Fibroblast of gingiva (primary cell): Measurements from ENCODE around the gene ATP8A2.
A peak's percentile ranks its signal among the peaks of the same experiment; 100 is the strongest.
"Not testable (repeated sequence)": the region's sequence is repeated elsewhere in the genome, so short reads cannot be mapped to it uniquely, and the experiment has no call there.

Source experiments
- DNase-seq: peaks from one replicate; pipeline ENCODE4 v3.0.0-alpha.2; 2011; ENCODE audit warnings: low read depth

ATP8A2 gene

GRCh38 chr13:25548991-25549390 lies 177.2 kb downstream of the ATP8A2 start:
- not testable (repeated sequence) for DNase-seq

GRCh38 chr13:25561812-25562211 lies 190.0 kb downstream of the ATP8A2 start:
- DNase-seq = no peak

GRCh38 chr13:25570185-25570584 lies 198.4 kb downstream of the ATP8A2 start:
- no peak for DNase-seq

GRCh38 chr13:25571237-25571636 lies 199.5 kb downstream of the ATP8A2 start:
- no peak for DNase-seq

- not testable (repeated sequence) for DNase-seq
These were observed 200.4 kb downstream of the ATP8A2 start for GRCh38 chr13:25572171-25572570.

DNA sequence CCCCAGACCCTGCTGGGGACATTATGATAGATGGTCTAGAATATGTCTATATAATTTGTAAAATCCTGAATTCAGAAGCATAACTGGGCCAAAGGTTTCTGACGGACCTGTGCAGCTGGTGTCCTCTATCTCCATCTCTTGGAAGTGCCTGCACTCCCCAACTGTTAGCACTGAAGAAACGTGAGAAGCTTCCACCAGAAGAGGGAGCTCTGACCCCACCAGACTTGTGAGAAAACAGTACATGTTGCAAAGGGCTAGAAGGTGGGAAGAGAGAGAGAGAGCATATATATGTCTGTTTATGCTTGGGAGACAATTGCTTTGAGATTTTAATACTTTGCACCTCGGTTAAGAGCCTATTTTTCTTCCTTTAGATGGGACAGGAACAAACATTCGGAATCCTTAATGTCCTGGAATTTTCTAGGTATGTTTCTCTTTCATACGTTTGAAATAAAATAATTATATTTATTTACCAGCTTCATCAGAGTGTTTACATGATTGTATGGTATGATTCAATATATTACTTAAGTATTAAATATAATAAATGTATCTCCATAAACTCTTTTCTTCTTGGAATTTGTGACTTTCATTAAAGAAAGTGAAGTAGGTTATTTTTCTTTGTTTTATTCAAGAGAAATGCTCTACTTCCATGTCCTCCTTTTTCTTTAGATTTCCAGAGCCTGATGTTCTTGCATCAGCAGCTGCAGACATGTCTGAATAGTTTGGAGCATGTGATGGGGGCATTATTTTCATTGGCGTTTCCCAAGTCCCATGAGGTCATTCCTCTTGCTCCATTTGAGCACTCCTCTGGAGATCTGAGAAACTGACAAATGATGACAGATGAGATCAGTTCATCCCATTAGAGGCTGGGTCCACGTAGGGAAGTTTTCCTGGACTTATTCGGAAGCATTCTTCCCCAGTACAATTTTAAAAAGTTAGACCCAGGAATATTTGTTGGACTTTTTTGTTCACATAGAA lies 202.9 kb downstream of the ATP8A2 start:
- peak; percentile 72 for DNase-seq

DNA sequence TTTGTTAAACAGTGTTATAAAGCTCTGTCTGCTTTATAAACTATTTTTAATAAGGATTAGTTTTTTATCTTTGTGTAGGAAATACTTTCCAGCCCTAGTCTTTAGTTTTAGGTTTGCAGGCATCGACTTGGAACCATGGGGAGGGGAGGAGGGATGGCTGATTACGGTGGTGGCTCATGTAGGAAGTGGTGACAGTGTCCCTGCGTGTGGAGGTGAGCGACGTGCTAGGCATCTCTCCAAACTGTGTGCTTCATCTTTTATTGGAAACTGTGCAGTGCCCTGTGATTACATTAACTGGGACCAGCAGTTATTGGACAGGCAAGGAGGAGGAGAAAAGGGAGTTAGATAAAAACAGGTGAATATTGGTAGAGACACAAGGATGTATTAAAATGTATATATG lies 203.8 kb downstream of the ATP8A2 start:
- DNase-seq = no peak

GRCh38 chr13:25578526-25578925 lies 206.8 kb downstream of the ATP8A2 start:
- DNase-seq = no peak

GRCh38 chr13:25579221-25579620 lies 207.4 kb downstream of the ATP8A2 start:
- DNase-seq = no peak

GRCh38 chr13:25581351-25581750 lies 209.6 kb downstream of the ATP8A2 start:
- DNase-seq = no peak

GRCh38 chr13:25584087-25584486 lies 212.3 kb downstream of the ATP8A2 start:
- DNase-seq = no peak

DNA sequence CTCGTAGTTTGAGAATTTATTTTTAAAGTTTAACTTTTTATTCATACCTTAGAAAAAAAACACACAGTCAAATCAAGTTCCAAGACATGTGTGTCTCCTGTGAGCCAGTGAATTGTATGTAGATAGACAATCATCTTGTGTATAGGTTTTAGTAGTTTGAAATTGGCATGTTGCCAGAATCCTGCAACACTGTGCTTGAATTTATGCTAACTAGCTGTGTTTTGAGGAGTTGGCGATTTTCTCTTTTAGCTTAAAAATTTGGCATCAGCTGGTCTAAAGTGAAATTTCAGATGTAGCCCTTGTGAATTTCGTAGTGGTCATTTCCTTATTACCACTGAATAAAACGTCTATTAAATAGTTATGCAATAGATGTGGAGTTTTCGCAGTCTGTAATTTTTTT lies 213.2 kb downstream of the ATP8A2 start:
- no peak for DNase-seq

DNA sequence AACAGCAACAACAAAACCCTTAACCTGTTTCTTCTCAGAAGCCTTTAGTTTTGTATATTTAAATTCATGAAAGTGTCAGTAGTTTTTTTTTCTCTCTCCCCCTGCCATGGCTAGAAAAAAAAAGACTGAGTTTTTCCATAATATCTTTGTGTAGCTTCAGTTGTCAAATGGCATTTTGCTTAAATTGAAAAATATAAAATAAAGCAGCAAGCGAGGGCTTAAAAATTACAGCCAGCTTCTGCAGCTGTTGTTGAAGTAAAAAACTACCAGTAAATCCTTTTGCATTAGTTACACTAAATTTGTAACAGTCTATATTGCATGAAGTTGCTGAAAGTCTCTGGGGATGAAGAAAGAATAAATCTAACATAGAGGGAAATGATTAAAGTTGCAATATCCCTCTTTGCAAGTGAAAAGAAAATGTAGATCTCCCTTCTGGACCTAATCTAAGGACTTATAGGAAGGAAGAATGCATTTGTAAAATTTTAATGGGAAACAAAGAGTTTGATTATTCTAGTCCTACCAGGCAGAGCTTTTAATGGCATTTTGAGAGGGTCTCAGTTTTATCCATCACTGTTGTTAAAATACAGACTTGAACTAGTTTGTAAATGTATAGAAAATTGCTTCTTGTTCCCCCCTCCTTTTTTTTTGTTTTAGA lies 215.7 kb downstream of the ATP8A2 start:
- DNase-seq = no peak

- DNase-seq = no peak
These were observed 216.7 kb downstream of the ATP8A2 start for GRCh38 chr13:25588336-25589060.

DNA sequence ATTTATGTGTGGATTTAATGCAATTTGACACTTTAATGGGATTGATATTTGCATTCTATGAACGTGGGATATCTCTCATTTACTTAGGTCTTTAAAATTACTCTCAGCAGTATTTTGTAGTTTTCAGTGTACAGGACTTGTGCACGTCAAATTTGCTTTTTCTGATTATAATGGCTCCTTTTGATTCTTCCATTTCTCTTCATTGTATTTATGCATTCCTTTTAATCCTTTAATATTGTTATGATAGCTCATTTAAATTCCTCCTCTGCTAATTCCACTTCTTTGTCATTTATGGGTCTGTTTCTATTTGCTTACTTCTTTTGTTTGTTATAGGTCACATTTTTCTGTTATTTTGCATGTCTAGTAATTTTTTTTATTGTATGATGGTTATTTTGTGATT lies 226.6 kb downstream of the ATP8A2 start:
- DNase-seq = no peak

GRCh38 chr13:25602176-25602575 lies 230.4 kb downstream of the ATP8A2 start:
- no peak for DNase-seq

DNA sequence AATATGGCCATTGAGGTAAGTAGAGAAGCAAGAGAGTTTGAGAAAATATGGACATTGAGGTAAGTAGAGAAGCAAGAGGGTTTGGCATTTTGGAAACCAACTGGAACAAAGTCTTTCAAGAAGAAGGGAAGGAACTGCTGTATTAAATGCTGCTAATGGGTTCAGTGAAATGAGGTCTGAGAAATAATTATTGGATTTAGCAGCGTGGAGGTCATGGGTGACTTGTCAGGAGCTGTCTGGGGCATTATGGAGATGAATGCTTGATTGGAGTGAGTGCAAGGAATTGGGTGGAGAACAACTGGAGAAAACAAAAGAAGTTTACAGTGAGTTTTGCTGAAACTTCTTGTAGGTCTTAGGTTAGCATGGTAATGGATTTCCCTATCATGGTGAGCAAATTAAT lies 232.3 kb downstream of the ATP8A2 start:
- no peak for DNase-seq

GRCh38 chr13:25607096-25607495 lies 235.3 kb downstream of the ATP8A2 start:
- DNase-seq = no peak

- DNase-seq = no peak
These were observed 236.4 kb downstream of the ATP8A2 start for GRCh38 chr13:25608181-25608580.

DNA sequence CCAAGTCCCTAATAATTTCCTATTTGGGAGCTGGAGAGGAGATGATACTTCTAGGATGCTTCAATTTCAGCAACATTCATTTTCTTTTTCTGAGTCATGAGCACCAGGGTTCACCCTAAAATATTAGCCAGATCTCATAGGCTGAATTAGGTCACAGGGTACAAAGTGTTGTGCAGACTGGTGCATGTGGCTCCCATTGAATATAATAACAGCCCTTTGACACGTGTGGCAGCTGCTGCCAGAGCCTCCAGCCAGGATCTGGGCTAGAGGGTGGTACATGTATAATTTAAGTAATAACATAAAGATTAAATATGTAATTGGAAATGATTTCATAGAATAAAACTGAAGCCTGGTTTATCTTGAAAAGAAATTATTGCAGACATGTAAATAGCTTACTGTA lies 244.9 kb downstream of the ATP8A2 start:
- DNase-seq = no peak

GRCh38 chr13:25619897-25620296 lies 248.1 kb downstream of the ATP8A2 start:
- no peak for DNase-seq

GRCh38 chr13:25625414-25625813 lies 253.6 kb downstream of the ATP8A2 start:
- no peak for DNase-seq
